Lung (tissue), 12 donors: ENCODE results near the gene STAC2. TPM values are rescaled to one million over a fixed set of nuclear protein-coding genes. Genes with fewer than 3 reads are reported as not detected.

Experiments
- ATAC-seq: fragments of 200-7000 bp; cut with Tn5 transposase; one replicate; pipeline ENCODE4 v1.9.1; 2020; ENCODE audit warnings: moderate number of reproducible peaks; ENCODE audit not compliant: insufficient read depth, low FRiP score
- DNase-seq, 3 donors: peaks; one replicate each; pipeline ENCODE4 v3.0.0-alpha.2; 2013 to 2017
- H3K27ac ChIP-seq, 2 donors: one replicate each; pipeline ENCODE4 v1.5.1; 2013; ENCODE audit warnings: mild to moderate bottlenecking in 2 of 2, moderate library complexity in 2 of 2, control low read depth in 1 of 2, inconsistent platforms in 1 of 2, low read depth in 1 of 2, low read length in 1 of 2
- H3K27me3 ChIP-seq, 3 donors: one replicate each; pipeline ENCODE4 v1.5.1; 2013; ENCODE audit warnings: low read length in 2 of 3; ENCODE audit not compliant: control insufficient read depth in 3 of 3, insufficient read depth in 3 of 3
- H3K36me3 ChIP-seq, 4 donors: one replicate each; pipeline ENCODE4 v1.5.1; 2013; ENCODE audit warnings: low read length in 4 of 4, mild to moderate bottlenecking in 1 of 4, moderate library complexity in 1 of 4; ENCODE audit not compliant: control insufficient read depth in 4 of 4, insufficient read depth in 4 of 4
- H3K4me1 ChIP-seq, 5 donors: one replicate each; pipeline ENCODE4 v1.5.1; 2013; ENCODE audit warnings: low read length in 5 of 5, mild to moderate bottlenecking in 2 of 5, moderate library complexity in 1 of 5; ENCODE audit not compliant: control insufficient read depth in 5 of 5, insufficient read depth in 5 of 5
- H3K4me3 ChIP-seq: one replicate; pipeline ENCODE4 v1.5.1; 2013; ENCODE audit warnings: mild to moderate bottlenecking, control low read depth, moderate library complexity
- H3K9ac ChIP-seq, 2 donors: one replicate each; pipeline ENCODE4 v1.5.1; 2013; ENCODE audit warnings: low read length in 2 of 2, control low read depth in 1 of 2; ENCODE audit not compliant: insufficient read depth in 1 of 2
- H3K9me3 ChIP-seq, 4 donors: one replicate each; pipeline ENCODE4 v1.5.1; 2013; ENCODE audit warnings: low read length in 3 of 4, mild to moderate bottlenecking in 1 of 4, moderate library complexity in 1 of 4; ENCODE audit not compliant: control insufficient read depth in 4 of 4, insufficient read depth in 3 of 4
- CTCF ChIP-seq: IDR thresholded peaks from 2 replicates; pipeline ENCODE4 v1.5.1; 2012; ENCODE audit warnings: mild to moderate bottlenecking; ENCODE audit errors: control extremely low read depth, extremely low read depth
- WGBS, 2 donors: extraction: QIAGEN DNeasy Blood & Tissue Kit; methylation state at CpG; one replicate each; pipeline ENCODE4 v1.1.7; 2013; 5-methylcytosine and 5-hydroxymethylcytosine counted together
- polyA plus RNA-seq, 2 donors: library from polyadenylated mRNA; stranded (reverse); fragments of 200-250 nt; gene quantifications; one replicate each; pipeline ENCODE4 v1.2.1, GENCODE V29; 2013
- total RNA-seq, 2 donors: library from RNA; depleted of rRNA in 1 of 2; stranded (reverse); fragments of >200 nt in 1 of 2; gene quantifications; one replicate each; pipeline ENCODE4 v1.2.1, GENCODE V29; 2014 to 2021
- donor health status: control.
- donor health status: control.
- donor health status: Bipolar disorder and iron deficiency.
- donor health status: healthy.
- donor health status: DM: yes; HTN: yes; CAD: no.

The STAC2 gene
- total and polyA plus RNA-seq, 4 donors: 0.26 to 1.7 (median 0.42) TPM; not detected in 1

GRCh38 chr17:39196241-39196807 lies 29.4 kb downstream of the STAC2 start:
- TF ChIP-seq CTCF: no peak
- Histone ChIP-seq H3K27ac (peak overlapping the region in 1 of 2 donors; percentile 68), H3K36me3 (peaks cover 0 to 22% (median 8%) of the 10 kb centered on the region in 4 donors), H3K4me1 (peaks cover 3 to 44% (median 9%) of the 10 kb centered on the region in 5 donors), H3K9me3 (no peaks in the 10 kb centered on the region), H3K9ac (no peak overlapping the region), H3K4me3 (peak overlapping the region; percentile 18), H3K27me3 (no peaks in the 10 kb centered on the region)
- DNase-seq (no peak), ATAC-seq (no peak)
- 33 to 52% methylated on average over 7 to 8 of the region's 8 CpGs for WGBS, 2 donors

DNA sequence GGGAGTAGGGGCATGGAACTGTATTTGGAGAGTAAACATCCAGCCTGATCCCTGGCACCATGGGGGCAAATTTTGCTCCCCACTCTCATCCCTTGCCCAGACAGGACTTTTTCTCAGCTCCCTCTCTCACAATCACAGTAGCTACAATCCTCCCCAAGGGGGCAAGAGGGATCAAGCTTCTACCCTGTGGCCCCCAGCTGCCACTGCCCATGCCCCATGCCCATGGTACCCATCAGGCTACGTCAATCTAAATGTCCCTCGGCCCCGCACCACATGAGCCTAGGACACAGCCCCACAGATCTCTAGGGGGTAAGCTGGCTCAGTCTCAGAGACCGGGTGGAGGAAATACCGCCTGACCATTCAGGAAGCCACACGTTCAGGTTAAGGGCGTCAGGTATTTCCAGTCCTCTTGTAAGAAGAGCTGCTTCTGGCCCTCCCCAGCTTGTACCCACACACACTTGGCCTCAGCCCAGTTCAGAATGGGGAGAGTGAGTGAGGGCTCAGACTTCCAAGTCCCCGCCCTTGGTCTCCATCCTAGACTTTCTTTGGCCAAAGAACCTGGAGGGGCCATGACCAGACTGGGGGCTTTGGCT lies 30.1 kb downstream of the STAC2 start:
- H3K27me3 ChIP-seq: no peaks in the 10 kb centered on the region
- no peak for TF ChIP-seq CTCF
- peaks cover 0 to 38% (median 9%) of the 10 kb centered on the region in 5 donors for H3K4me1 ChIP-seq
- no peak overlapping the region for H3K4me3 ChIP-seq
- ATAC-seq (peak; percentile 7), DNase-seq (peak; percentile 26 to 71 (median 47))
- H3K9me3 ChIP-seq: no peaks in the 10 kb centered on the region
- peaks cover 0 to 24% (median 7%) of the 10 kb centered on the region in 4 donors for H3K36me3 ChIP-seq
- peak overlapping the region in 1 of 2 donors; percentile 82 for H3K27ac ChIP-seq
- WGBS, 2 donors: 42 to 54% methylated on average over 8 of the region's 8 CpGs
- H3K9ac ChIP-seq: peak overlapping the region in 1 of 2 donors; percentile 15

DNA sequence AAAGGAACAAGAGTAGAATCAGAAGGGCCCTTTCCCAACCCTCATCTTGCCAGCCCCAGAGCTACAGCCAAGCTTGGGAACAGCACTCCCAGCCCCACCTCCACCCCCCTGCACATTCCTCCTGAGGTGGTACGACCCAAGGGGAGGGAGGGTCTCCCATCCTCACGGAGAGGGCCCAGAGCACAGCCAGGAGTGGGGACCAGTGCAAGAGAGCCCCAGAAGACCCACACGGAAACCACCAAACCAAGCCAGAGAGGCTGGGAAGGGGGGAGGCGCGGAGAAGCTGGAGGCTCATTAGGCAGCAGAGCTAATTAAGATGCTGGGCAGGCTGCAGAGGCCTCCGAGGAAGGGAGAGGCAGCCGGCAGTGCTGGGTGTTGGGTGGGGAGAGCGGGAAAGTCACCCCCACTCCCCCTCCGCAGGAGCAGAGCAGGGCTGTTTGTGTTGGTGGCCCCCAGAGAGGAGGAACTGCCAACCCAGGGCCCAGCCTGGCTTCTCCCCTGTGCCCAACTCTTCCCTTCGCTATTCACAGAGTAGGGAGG lies 30.7 kb downstream of the STAC2 start:
- Histone ChIP-seq H3K9ac (no peak overlapping the region), H3K36me3 (peaks cover 0 to 25% (median 7%) of the 10 kb centered on the region in 4 donors), H3K4me3 (no peak overlapping the region), H3K27ac (peak overlapping the region in 1 of 2 donors; percentile 82), H3K4me1 (peaks cover 0 to 37% (median 9%) of the 10 kb centered on the region in 5 donors), H3K9me3 (no peaks in the 10 kb centered on the region), H3K27me3 (no peaks in the 10 kb centered on the region)
- no peak for TF ChIP-seq CTCF
- 61 to 87% methylated on average over 10 of the region's 10 CpGs for WGBS, 2 donors
- ATAC-seq (no peak), DNase-seq (no peak)
